ENCODE results near the gene DYSF. TPM values are rescaled to one million over a fixed set of nuclear protein-coding genes. Genes with fewer than 3 reads are reported as not detected.
"Not testable (repeated sequence)": the region's sequence is repeated elsewhere in the genome, so short reads cannot be mapped to it uniquely, and the experiment has no call there.

The DYSF gene
- total and polyA plus RNA-seq, 2 donors from 2014 or later = 11.3 to 19.8 TPM

- DNase-seq = no peak
- Histone ChIP-seq H3K36me3 (ENCODE audit: control insufficient read depth in 2 of 3, insufficient read depth in 3 of 3, low read length in 3 of 3) (peaks cover 20 to 50% (median 35%) of the 10 kb centered on the region in 3 donors), H3K9ac (ENCODE audit: low read length in 3 of 3) (no peak overlapping the region), H3K27ac (ENCODE audit: low read depth in 2 of 2, low read length in 2 of 2) (no peak overlapping the region), H3K9me3 (ENCODE audit: control insufficient read depth in 2 of 3, insufficient read depth in 1 of 3, low read length in 3 of 3) (no peaks in the 10 kb centered on the region), H3K4me1 (ENCODE audit: control insufficient read depth in 2 of 3, insufficient read depth in 2 of 3, low read depth in 1 of 3, low read length in 3 of 3) (peaks cover 0 to 4% (median 0%) of the 10 kb centered on the region in 3 donors), H3K4me3 (ENCODE audit: low read length in 3 of 3) (no peak overlapping the region), H3K27me3 (ENCODE audit: control insufficient read depth, insufficient read depth, low read length) (no peaks in the 10 kb centered on the region)
- intact Hi-C loops (cut with DNase I) = no loop called here
- FAIRE-seq = no peak
- no peak for TF ChIP-seq CTCF (IDR thresholded peaks at IDR 0.05; ENCODE audit: borderline replicate concordance, extremely low read depth, insufficient read depth)
Observed at GRCh38 chr2:71428472-71429383, 24.6 kb upstream of the DYSF start.

GRCh38 chr2:71445142-71445541 is 8.2 kb upstream of the DYSF start:
- FAIRE-seq; H3K4me1 ChIP-seq (ENCODE audit: control insufficient read depth in 2 of 3, insufficient read depth in 2 of 3, low read depth in 1 of 3, low read length in 3 of 3); H3K36me3 ChIP-seq (ENCODE audit: control insufficient read depth in 2 of 3, insufficient read depth in 3 of 3, low read length in 3 of 3); intact Hi-C loops (cut with DNase I); DNase-seq; H3K4me3 ChIP-seq (ENCODE audit: low read length in 3 of 3); H3K9ac ChIP-seq (ENCODE audit: low read length in 3 of 3); H3K27me3 ChIP-seq (ENCODE audit: control insufficient read depth, insufficient read depth, low read length); H3K9me3 ChIP-seq (ENCODE audit: control insufficient read depth in 2 of 3, insufficient read depth in 1 of 3, low read length in 3 of 3); H3K27ac ChIP-seq (ENCODE audit: low read depth in 2 of 2, low read length in 2 of 2): not testable (repeated sequence)

- FAIRE-seq = no peak
- H3K4me3 ChIP-seq (ENCODE audit: low read length in 3 of 3) = no peak overlapping the region
- no peak for TF ChIP-seq CTCF (IDR thresholded peaks at IDR 0.05; ENCODE audit: borderline replicate concordance, extremely low read depth, insufficient read depth)
- no peak overlapping the region for H3K27ac ChIP-seq (ENCODE audit: low read depth in 2 of 2, low read length in 2 of 2)
- H3K4me1 ChIP-seq (ENCODE audit: control insufficient read depth in 2 of 3, insufficient read depth in 2 of 3, low read depth in 1 of 3, low read length in 3 of 3) = no peaks in the 10 kb centered on the region
- no peak for DNase-seq
- no peaks in the 10 kb centered on the region for H3K27me3 ChIP-seq (ENCODE audit: control insufficient read depth, insufficient read depth, low read length)
- no peak overlapping the region for H3K9ac ChIP-seq (ENCODE audit: low read length in 3 of 3)
- intact Hi-C loops (cut with DNase I) = no loop called here
- no peaks in the 10 kb centered on the region for H3K9me3 ChIP-seq (ENCODE audit: control insufficient read depth in 2 of 3, insufficient read depth in 1 of 3, low read length in 3 of 3)
- H3K36me3 ChIP-seq (ENCODE audit: control insufficient read depth in 2 of 3, insufficient read depth in 3 of 3, low read length in 3 of 3) = no peaks in the 10 kb centered on the region
Observed at GRCh38 chr2:71446505-71446904, 6.9 kb upstream of the DYSF start.

GRCh38 chr2:71449343-71449742 is 4.0 kb upstream of the DYSF start:
- TF ChIP-seq CTCF (IDR thresholded peaks at IDR 0.05; ENCODE audit: borderline replicate concordance, extremely low read depth, insufficient read depth) = no peak
- H3K36me3 ChIP-seq (ENCODE audit: control insufficient read depth in 2 of 3, insufficient read depth in 3 of 3, low read length in 3 of 3) = no peaks in the 10 kb centered on the region
- no peak overlapping the region for H3K9ac ChIP-seq (ENCODE audit: low read length in 3 of 3)
- no peak overlapping the region for H3K4me3 ChIP-seq (ENCODE audit: low read length in 3 of 3)
- FAIRE-seq (no peak), DNase-seq (no peak)
- peaks cover 0 to 10% (median 4%) of the 10 kb centered on the region in 3 donors for H3K4me1 ChIP-seq (ENCODE audit: control insufficient read depth in 2 of 3, insufficient read depth in 2 of 3, low read depth in 1 of 3, low read length in 3 of 3)
- peaks cover 2% of the 10 kb centered on the region for H3K27me3 ChIP-seq (ENCODE audit: control insufficient read depth, insufficient read depth, low read length)
- H3K27ac ChIP-seq (ENCODE audit: low read depth in 2 of 2, low read length in 2 of 2) = no peak overlapping the region
- H3K9me3 ChIP-seq (ENCODE audit: control insufficient read depth in 2 of 3, insufficient read depth in 1 of 3, low read length in 3 of 3) = no peaks in the 10 kb centered on the region
- intact Hi-C loops (cut with DNase I) = no loop called here

Measured in kidney (tissue), 14 donors.